22Rv1 (cell line): ENCODE results near the gene RANGAP1.

Source experiments
- CTCF ChIP-seq: fragments of 450-650 bp; IDR thresholded peaks from 2 replicates; pipeline ENCODE4 v1.5.1; 2017; ENCODE audit warnings: mild to moderate bottlenecking
- ZFX ChIP-seq: fragments of 450-650 bp; IDR thresholded peaks from 2 replicates; pipeline ENCODE4 v1.6.1; 2017; ENCODE audit warnings: antibody characterized with exemption, borderline replicate concordance

GRCh38 chr22:41324821-41325528 is 39.0 kb upstream of the RANGAP1 start:
- no peak for TF ChIP-seq CTCF
- no peak for TF ChIP-seq ZFX
